A673 (cell line): ENCODE measurements around the gene BBS9. TPM values are rescaled to one million over a fixed set of nuclear protein-coding genes. Genes with fewer than 3 reads are reported as not detected.

Experiments
- BruUV-seq: library from RNA; stranded (reverse); fragments of 400-500 nt; replicated peaks from 2 replicates; lab custom pipeline; 2021; lab: Mats Ljungman, UMichigan
- CTCF ChIA-PET: fragments of 300-600 bp; sonication (Branson Sonifier 250); formaldehyde crosslinking; loops from one replicate; lab custom pipeline; 2022; ENCODE audit warnings: antibody characterized with exemption; lab: Charles Lee
- POLR2A ChIA-PET: fragments of 300-600 bp; sonication (Branson Sonifier 250); formaldehyde crosslinking; loops from one replicate; lab custom pipeline; 2022; ENCODE audit warnings: antibody characterized with exemption; ENCODE audit not compliant: low non-redundant PET; lab: Charles Lee
- DNase-seq: peaks from one replicate; pipeline ENCODE4 v3.0.0-alpha.2; 2015; ENCODE audit warnings: low spot score
- H3K27ac ChIP-seq: fragments of 200-600 bp; sonication (generic); 2 replicates; pipeline ENCODE4 v1.5.1; 2016; ENCODE audit warnings: mixed run types, low read depth, mild to moderate bottlenecking, mixed read lengths, antibody characterized with exemption, low read length; ENCODE audit not compliant: poor library complexity, severe bottlenecking
- H3K27me3 ChIP-seq: fragments of 200-600 bp; sonication (generic); replicated peaks from 2 replicates; pipeline ENCODE4 v1.6.1; 2017; ENCODE audit warnings: mixed run types, low read depth, mild to moderate bottlenecking, mixed read lengths, antibody characterized with exemption, low read length; ENCODE audit not compliant: insufficient read depth, poor library complexity
- H3K36me3 ChIP-seq: fragments of 200-600 bp; sonication (generic); 2 replicates; pipeline ENCODE4 v1.6.1; 2016; ENCODE audit warnings: mixed run types, mild to moderate bottlenecking, mixed read lengths, antibody characterized with exemption, low read length; ENCODE audit not compliant: insufficient read depth, poor library complexity, severe bottlenecking
- H3K4me1 ChIP-seq: fragments of 200-600 bp; sonication (generic); 2 replicates; pipeline ENCODE4 v1.6.1; 2017; ENCODE audit warnings: mixed run types, mild to moderate bottlenecking, mixed read lengths, antibody characterized with exemption, low read length; ENCODE audit not compliant: insufficient read depth, poor library complexity, severe bottlenecking
- H3K4me3 ChIP-seq: fragments of 200-600 bp; sonication (generic); 2 replicates; pipeline ENCODE4 v1.5.1; 2016; ENCODE audit warnings: low read depth, mixed run types, mild to moderate bottlenecking, mixed read lengths, low read length; ENCODE audit not compliant: poor library complexity, severe bottlenecking
- H3K9me3 ChIP-seq: fragments of 200-600 bp; sonication (generic); 2 replicates; pipeline ENCODE4 v1.6.1; 2016; ENCODE audit warnings: mixed run types, low read depth, mild to moderate bottlenecking, mixed read lengths, antibody characterized with exemption, low read length; ENCODE audit not compliant: poor library complexity, severe bottlenecking
- EZH2 ChIP-seq: fragments of 200-600 bp; sonication (generic); IDR thresholded peaks from 2 replicates; pipeline ENCODE4 v1.6.1; 2017; ENCODE audit warnings: borderline replicate concordance, low read depth, mild to moderate bottlenecking, mixed read lengths, antibody characterized with exemption, low read length; ENCODE audit not compliant: poor library complexity, severe bottlenecking
- intact Hi-C: fragments of 100-400 bp; cut with micrococcal nuclease; formaldehyde crosslinking; loops from one replicate; pipeline ENCODE4 v1.10.0; 2022; ENCODE audit not compliant: unreplicated experiment
- total RNA-seq: library from RNA; stranded (reverse); gene quantifications from 2 replicates; pipeline ENCODE4 v1.2.3, GENCODE V29; 2021
- TF ChIP-seq, protein P1 (sequence below): fragments of 300-800, 200-600 bp; sonication (generic); conservative IDR thresholded peaks from 2 replicates; pipeline ENCODE4 v1.5.1; 2017; ENCODE audit warnings: low read depth, mild to moderate bottlenecking, antibody characterized with exemption, low read length, moderate library complexity, mixed read lengths

The BBS9 gene
- total RNA-seq, 1 experiment from 2014 or later = 9.4 TPM

DNA sequence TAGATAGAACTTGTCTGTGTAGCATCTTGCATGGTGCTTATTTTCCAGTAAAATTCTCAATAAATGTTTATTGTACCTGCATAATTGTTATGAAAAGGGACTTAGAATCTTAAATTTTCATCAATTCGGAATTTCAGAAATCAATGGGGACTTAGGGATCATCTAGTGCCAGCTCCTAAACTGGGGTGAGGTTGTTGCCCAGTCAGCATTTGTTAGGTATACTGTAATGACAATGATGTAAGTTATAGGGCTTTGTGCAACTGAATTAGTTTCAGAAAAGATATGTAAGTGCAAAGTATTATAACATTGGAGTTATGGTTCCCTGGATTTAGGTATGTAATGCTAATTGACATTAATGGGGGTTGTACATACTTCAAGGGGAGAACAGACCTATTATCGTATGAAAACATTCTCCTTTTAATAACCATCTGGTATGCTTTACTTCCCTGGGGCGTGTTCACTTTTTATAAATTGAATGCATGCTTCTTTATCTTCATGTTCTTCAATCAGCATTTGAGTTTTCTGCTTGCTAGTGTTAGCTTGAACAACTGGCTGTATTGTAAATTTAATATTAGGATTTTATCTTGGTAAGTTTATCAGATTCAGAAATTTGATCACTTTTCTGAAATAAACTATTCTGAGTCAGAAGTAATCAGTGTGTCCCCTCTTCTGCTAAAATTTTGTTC is 270.3 kb downstream of the BBS9 start:
- CTCF ChIA-PET = no interaction called here
- DNase-seq = no peak
- TF ChIP-seq, protein P1, sequence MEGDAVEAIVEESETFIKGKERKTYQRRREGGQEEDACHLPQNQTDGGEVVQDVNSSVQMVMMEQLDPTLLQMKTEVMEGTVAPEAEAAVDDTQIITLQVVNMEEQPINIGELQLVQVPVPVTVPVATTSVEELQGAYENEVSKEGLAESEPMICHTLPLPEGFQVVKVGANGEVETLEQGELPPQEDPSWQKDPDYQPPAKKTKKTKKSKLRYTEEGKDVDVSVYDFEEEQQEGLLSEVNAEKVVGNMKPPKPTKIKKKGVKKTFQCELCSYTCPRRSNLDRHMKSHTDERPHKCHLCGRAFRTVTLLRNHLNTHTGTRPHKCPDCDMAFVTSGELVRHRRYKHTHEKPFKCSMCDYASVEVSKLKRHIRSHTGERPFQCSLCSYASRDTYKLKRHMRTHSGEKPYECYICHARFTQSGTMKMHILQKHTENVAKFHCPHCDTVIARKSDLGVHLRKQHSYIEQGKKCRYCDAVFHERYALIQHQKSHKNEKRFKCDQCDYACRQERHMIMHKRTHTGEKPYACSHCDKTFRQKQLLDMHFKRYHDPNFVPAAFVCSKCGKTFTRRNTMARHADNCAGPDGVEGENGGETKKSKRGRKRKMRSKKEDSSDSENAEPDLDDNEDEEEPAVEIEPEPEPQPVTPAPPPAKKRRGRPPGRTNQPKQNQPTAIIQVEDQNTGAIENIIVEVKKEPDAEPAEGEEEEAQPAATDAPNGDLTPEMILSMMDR = no peak
- no peak for TF ChIP-seq EZH2
- H3K4me1 ChIP-seq = no peaks in the 10 kb centered on the region
- intact Hi-C loops = no loop called here
- H3K4me3 ChIP-seq = no peak overlapping the region
- POLR2A ChIA-PET = interaction anchor here (0.5 kb wide), 1 partner anchor 80 kb away, joined by 3 read pairs; no protein-coding TSS in a partner anchor
- H3K27ac ChIP-seq = no peak overlapping the region
- no peaks in the 10 kb centered on the region for H3K9me3 ChIP-seq
- no peaks in the 10 kb centered on the region for H3K36me3 ChIP-seq
- H3K27me3 ChIP-seq = no peaks in the 10 kb centered on the region
- no TSS peak for BruUV-seq

DNA sequence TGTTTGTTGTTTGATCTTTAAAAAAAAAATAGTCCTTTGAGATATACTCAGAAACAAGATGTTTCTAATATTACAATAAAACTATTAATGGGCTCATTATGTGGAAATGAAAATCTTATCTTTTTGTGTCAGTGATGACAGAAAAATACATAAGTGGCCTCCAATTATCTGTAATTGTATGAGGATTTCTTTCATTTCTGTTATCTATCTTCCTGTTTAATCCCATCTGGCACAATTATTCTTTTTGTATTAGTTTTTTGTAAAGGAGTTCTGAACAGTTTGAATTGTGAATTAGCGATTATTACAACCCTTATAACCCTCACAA is 270.8 kb downstream of the BBS9 start:
- Histone ChIP-seq H3K9me3 (no peaks in the 10 kb centered on the region), H3K27ac (no peak overlapping the region), H3K4me3 (no peak overlapping the region), H3K36me3 (no peaks in the 10 kb centered on the region), H3K27me3 (no peaks in the 10 kb centered on the region), H3K4me1 (no peaks in the 10 kb centered on the region)
- ChIA-PET POLR2A (no interaction called here), CTCF (no interaction called here)
- DNase-seq = no peak
- intact Hi-C loops = no loop called here
- no TSS peak for BruUV-seq
- no peak for TF ChIP-seq EZH2
- TF ChIP-seq, protein P1 = no peak

DNA sequence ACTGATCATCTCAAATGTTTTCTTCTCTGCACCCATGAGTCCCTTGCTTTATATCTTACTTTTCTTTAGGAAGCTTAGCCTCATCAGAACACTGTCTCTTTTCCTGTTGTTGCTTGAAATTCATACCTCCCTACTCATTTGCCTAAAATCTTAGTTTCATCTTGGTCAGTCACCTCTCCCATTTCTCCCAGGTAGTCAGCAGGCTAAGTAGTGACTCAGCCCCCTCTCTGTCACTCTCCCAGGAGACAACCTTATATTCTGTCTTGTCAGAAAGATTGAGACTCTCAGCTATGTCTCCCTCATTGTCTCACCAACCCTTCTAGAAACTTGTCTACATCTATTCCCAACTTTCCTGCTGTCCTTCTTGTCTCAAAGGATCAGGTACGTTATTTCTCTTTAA is 280.9 kb downstream of the BBS9 start:
- H3K27me3 ChIP-seq = no peaks in the 10 kb centered on the region
- H3K9me3 ChIP-seq = peaks cover 14% of the 10 kb centered on the region
- BruUV-seq = no TSS peak
- H3K36me3 ChIP-seq = no peaks in the 10 kb centered on the region
- ChIA-PET CTCF (interaction anchor here (0.5 kb wide), 1 partner anchor 681 kb away, joined by 3 read pairs; no protein-coding TSS in a partner anchor), POLR2A (no interaction called here)
- DNase-seq = no peak
- H3K4me1 ChIP-seq = peaks cover 14% of the 10 kb centered on the region
- H3K27ac ChIP-seq = no peak overlapping the region
- TF ChIP-seq, protein P1 = no peak
- TF ChIP-seq EZH2 = no peak
- intact Hi-C loops = no loop called here
- H3K4me3 ChIP-seq = no peak overlapping the region
